Stomach smooth muscle (tissue), 2 donors: ENCODE data around the gene SOX18.
A peak's percentile ranks its signal among the peaks of the same experiment; 100 is the strongest.
"Not testable (repeated sequence)": the region's sequence is repeated elsewhere in the genome, so short reads cannot be mapped to it uniquely, and the experiment has no call there.

Experiments
- H3K27ac ChIP-seq: one replicate; pipeline ENCODE4 v1.7.0; 2013; ENCODE audit warnings: mild to moderate bottlenecking, low read length, inconsistent platforms
- H3K27me3 ChIP-seq, 2 donors: one replicate each; pipeline ENCODE4 v1.7.0; 2013; ENCODE audit warnings: low read length in 2 of 2; ENCODE audit not compliant: insufficient read depth in 2 of 2, control insufficient read depth in 1 of 2
- H3K36me3 ChIP-seq, 2 donors: one replicate each; pipeline ENCODE4 v1.7.0; 2013; ENCODE audit warnings: low read length in 2 of 2; ENCODE audit not compliant: control insufficient read depth in 2 of 2, insufficient read depth in 2 of 2
- H3K4me1 ChIP-seq: one replicate; pipeline ENCODE4 v1.7.0; 2013; ENCODE audit warnings: low read length; ENCODE audit not compliant: control insufficient read depth, insufficient read depth
- H3K4me3 ChIP-seq, 2 donors: one replicate each; pipeline ENCODE4 v1.7.0; 2013; ENCODE audit warnings: low read length in 2 of 2
- H3K9ac ChIP-seq, 2 donors: one replicate each; pipeline ENCODE4 v1.7.0; 2013; ENCODE audit warnings: low read length in 2 of 2, mild to moderate bottlenecking in 1 of 2
- H3K9me3 ChIP-seq, 2 donors: one replicate each; pipeline ENCODE4 v1.7.0; 2013; ENCODE audit warnings: low read length in 2 of 2; ENCODE audit not compliant: control insufficient read depth in 2 of 2
- donor health status: healthy.
- donor health status: Pancreatic carcinoma.

SOX18 gene

GRCh38 chr20:64088586-64088985, 39.1 kb upstream of the SOX18 start:
- H3K4me3 ChIP-seq, H3K9ac ChIP-seq, H3K9me3 ChIP-seq, H3K36me3 ChIP-seq, H3K27ac ChIP-seq: not testable (repeated sequence)
- peaks cover 29% of the 10 kb centered on the region in 2 donors for H3K27me3 ChIP-seq
- peaks cover 10% of the 10 kb centered on the region for H3K4me1 ChIP-seq

- H3K27ac ChIP-seq, H3K4me3 ChIP-seq, H3K9me3 ChIP-seq, H3K36me3 ChIP-seq, H3K9ac ChIP-seq: not testable (repeated sequence)
- H3K4me1 ChIP-seq, result peaks cover 18% of the 10 kb centered on the region
- peaks cover 29% of the 10 kb centered on the region in 2 donors for H3K27me3 ChIP-seq
Measured at GRCh38 chr20:64087226-64087825, 37.9 kb upstream of the SOX18 start.

GRCh38 chr20:64086801-64087200, 37.4 kb upstream of the SOX18 start:
- peaks cover 20% of the 10 kb centered on the region for H3K4me1 ChIP-seq
- no peak overlapping the region for H3K9ac ChIP-seq
- H3K36me3 ChIP-seq, result no peaks in the 10 kb centered on the region
- H3K27ac ChIP-seq, result no peak overlapping the region
- H3K27me3 ChIP-seq, result peaks cover 28 to 30% of the 10 kb centered on the region in 2 donors
- no peak overlapping the region for H3K4me3 ChIP-seq
- peaks cover 0 to 3% of the 10 kb centered on the region in 2 donors for H3K9me3 ChIP-seq

GRCh38 chr20:64084685-64085152, 35.3 kb upstream of the SOX18 start:
- H3K27ac ChIP-seq, result no peak overlapping the region
- H3K4me3 ChIP-seq, result no peak overlapping the region
- peaks cover 28 to 30% of the 10 kb centered on the region in 2 donors for H3K27me3 ChIP-seq
- peaks cover 20% of the 10 kb centered on the region for H3K4me1 ChIP-seq
- no peaks in the 10 kb centered on the region for H3K36me3 ChIP-seq
- no peak overlapping the region for H3K9ac ChIP-seq
- peaks cover 0 to 3% of the 10 kb centered on the region in 2 donors for H3K9me3 ChIP-seq

GRCh38 chr20:64083804-64084684, 34.6 kb upstream of the SOX18 start, which contains the start of gene LKAAEAR1:
Gene LKAAEAR1, minus strand, starts transcription at chr20:64084398. Its CDS starts 179 bp downstream, at chr20:64084219.
- Histone ChIP-seq H3K9me3 (peaks cover 0 to 3% of the 10 kb centered on the region in 2 donors), H3K4me3 (peak within 1 kb of the TSS; percentile 31 to 69), H3K27me3 (peaks cover 23 to 30% of the 10 kb centered on the region in 2 donors), H3K27ac (no peak within 1 kb of the TSS), H3K4me1 (peaks cover 25% of the 10 kb centered on the region), H3K36me3 (no peaks in the 10 kb centered on the region), H3K9ac (no peak within 1 kb of the TSS)

- H3K27me3 ChIP-seq, result peaks cover 19 to 30% of the 10 kb centered on the region in 2 donors
- no peak overlapping the region for H3K9ac ChIP-seq
- H3K27ac ChIP-seq, result no peak overlapping the region
- peak overlapping the region; percentile 31 to 69 for H3K4me3 ChIP-seq
- peaks cover 0 to 3% of the 10 kb centered on the region in 2 donors for H3K9me3 ChIP-seq
- no peaks in the 10 kb centered on the region for H3K36me3 ChIP-seq
- H3K4me1 ChIP-seq, result peaks cover 31% of the 10 kb centered on the region
Measured at GRCh38 chr20:64083378-64083803, 34.0 kb upstream of the SOX18 start.

- no peak overlapping the region for H3K27ac ChIP-seq
- H3K27me3 ChIP-seq, result peaks cover 18 to 30% of the 10 kb centered on the region in 2 donors
- H3K9ac ChIP-seq, result no peak overlapping the region
- H3K9me3 ChIP-seq, result peaks cover 0 to 3% of the 10 kb centered on the region in 2 donors
- H3K36me3 ChIP-seq, result no peaks in the 10 kb centered on the region
- peak overlapping the region in 1 of 2 donors; percentile 69 for H3K4me3 ChIP-seq
- H3K4me1 ChIP-seq, result peaks cover 34% of the 10 kb centered on the region
Measured at GRCh38 chr20:64082820-64083377, 33.5 kb upstream of the SOX18 start.

- H3K9ac ChIP-seq, result no peak overlapping the region
- H3K27ac ChIP-seq, result no peak overlapping the region
- H3K36me3 ChIP-seq, result no peaks in the 10 kb centered on the region
- H3K27me3 ChIP-seq, result peaks cover 18 to 30% of the 10 kb centered on the region in 2 donors
- H3K4me3 ChIP-seq, result no peak overlapping the region
- H3K4me1 ChIP-seq, result peaks cover 34% of the 10 kb centered on the region
- H3K9me3 ChIP-seq, result no peaks in the 10 kb centered on the region
Measured at GRCh38 chr20:64082126-64082731, 32.8 kb upstream of the SOX18 start.

- no peaks in the 10 kb centered on the region for H3K9me3 ChIP-seq
- no peaks in the 10 kb centered on the region for H3K36me3 ChIP-seq
- no peak overlapping the region for H3K27ac ChIP-seq
- peaks cover 37% of the 10 kb centered on the region for H3K4me1 ChIP-seq
- H3K9ac ChIP-seq, result no peak overlapping the region
- H3K27me3 ChIP-seq, result peaks cover 18 to 30% of the 10 kb centered on the region in 2 donors
- no peak overlapping the region for H3K4me3 ChIP-seq
Measured at GRCh38 chr20:64081624-64081964, 32.2 kb upstream of the SOX18 start.

GRCh38 chr20:64080813-64081623, 31.6 kb upstream of the SOX18 start:
- H3K4me3 ChIP-seq, result peak overlapping the region in 1 of 2 donors; percentile 74
- peaks cover 37% of the 10 kb centered on the region for H3K4me1 ChIP-seq
- H3K27ac ChIP-seq, result no peak overlapping the region
- H3K9ac ChIP-seq, result no peak overlapping the region
- no peaks in the 10 kb centered on the region for H3K36me3 ChIP-seq
- H3K27me3 ChIP-seq, result peaks cover 18 to 29% of the 10 kb centered on the region in 2 donors
- no peaks in the 10 kb centered on the region for H3K9me3 ChIP-seq
